Measurements from ENCODE around the gene MEGF6. TPM values are rescaled to one million over a fixed set of nuclear protein-coding genes. Genes with fewer than 3 reads are reported as not detected.

Gene MEGF6
- total RNA-seq, 1 experiment from 2014 or later = 65.3 TPM

GRCh38 chr1:3566951-3567804, 44.1 kb downstream of the MEGF6 start:
- ChIA-PET POLR2A (ENCODE audit: unreplicated experiment) (no interaction called here), CTCF (no interaction called here)
- no peaks in the 10 kb centered on the region for H3K9me3 ChIP-seq (ENCODE audit: insufficient read depth, low read depth)
- H3K27ac ChIP-seq = no peak overlapping the region
- no peak overlapping the region for H3K4me3 ChIP-seq
- H3K36me3 ChIP-seq (ENCODE audit: low read depth) = no peaks in the 10 kb centered on the region
- H4K20me1 ChIP-seq (ENCODE audit: insufficient read depth) = no peaks in the 10 kb centered on the region
- H3K79me2 ChIP-seq (ENCODE audit: low read depth) = no peaks in the 10 kb centered on the region
- DNase-seq = no peak
- H3K4me1 ChIP-seq (replicated peaks; ENCODE audit: insufficient read depth) = peaks cover 6% of the 10 kb centered on the region; the same call in 1 of the 2 replicates
- intact Hi-C loops (cut with micrococcal nuclease; ENCODE audit: unreplicated experiment) = no loop called here
- BruUV-seq (replicated peaks) = no TSS peak
- no peak for TF ChIP-seq EZH2 (IDR thresholded peaks at IDR 0.05; ENCODE audit: low read depth)
- TF ChIP-seq, protein P1, sequence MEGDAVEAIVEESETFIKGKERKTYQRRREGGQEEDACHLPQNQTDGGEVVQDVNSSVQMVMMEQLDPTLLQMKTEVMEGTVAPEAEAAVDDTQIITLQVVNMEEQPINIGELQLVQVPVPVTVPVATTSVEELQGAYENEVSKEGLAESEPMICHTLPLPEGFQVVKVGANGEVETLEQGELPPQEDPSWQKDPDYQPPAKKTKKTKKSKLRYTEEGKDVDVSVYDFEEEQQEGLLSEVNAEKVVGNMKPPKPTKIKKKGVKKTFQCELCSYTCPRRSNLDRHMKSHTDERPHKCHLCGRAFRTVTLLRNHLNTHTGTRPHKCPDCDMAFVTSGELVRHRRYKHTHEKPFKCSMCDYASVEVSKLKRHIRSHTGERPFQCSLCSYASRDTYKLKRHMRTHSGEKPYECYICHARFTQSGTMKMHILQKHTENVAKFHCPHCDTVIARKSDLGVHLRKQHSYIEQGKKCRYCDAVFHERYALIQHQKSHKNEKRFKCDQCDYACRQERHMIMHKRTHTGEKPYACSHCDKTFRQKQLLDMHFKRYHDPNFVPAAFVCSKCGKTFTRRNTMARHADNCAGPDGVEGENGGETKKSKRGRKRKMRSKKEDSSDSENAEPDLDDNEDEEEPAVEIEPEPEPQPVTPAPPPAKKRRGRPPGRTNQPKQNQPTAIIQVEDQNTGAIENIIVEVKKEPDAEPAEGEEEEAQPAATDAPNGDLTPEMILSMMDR (conservative IDR thresholded peaks at IDR 0.05) = no peak
- no peaks in the 10 kb centered on the region for H3K9me2 ChIP-seq (ENCODE audit: insufficient read depth)
- no peak overlapping the region for H3K4me2 ChIP-seq
- H3K27me3 ChIP-seq (ENCODE audit: insufficient read depth, low read depth) = no peaks in the 10 kb centered on the region
- no peaks in the 10 kb centered on the region for H3F3A ChIP-seq (ENCODE audit: insufficient read depth, low read depth)
- H2AFZ ChIP-seq = no peak overlapping the region

DNA sequence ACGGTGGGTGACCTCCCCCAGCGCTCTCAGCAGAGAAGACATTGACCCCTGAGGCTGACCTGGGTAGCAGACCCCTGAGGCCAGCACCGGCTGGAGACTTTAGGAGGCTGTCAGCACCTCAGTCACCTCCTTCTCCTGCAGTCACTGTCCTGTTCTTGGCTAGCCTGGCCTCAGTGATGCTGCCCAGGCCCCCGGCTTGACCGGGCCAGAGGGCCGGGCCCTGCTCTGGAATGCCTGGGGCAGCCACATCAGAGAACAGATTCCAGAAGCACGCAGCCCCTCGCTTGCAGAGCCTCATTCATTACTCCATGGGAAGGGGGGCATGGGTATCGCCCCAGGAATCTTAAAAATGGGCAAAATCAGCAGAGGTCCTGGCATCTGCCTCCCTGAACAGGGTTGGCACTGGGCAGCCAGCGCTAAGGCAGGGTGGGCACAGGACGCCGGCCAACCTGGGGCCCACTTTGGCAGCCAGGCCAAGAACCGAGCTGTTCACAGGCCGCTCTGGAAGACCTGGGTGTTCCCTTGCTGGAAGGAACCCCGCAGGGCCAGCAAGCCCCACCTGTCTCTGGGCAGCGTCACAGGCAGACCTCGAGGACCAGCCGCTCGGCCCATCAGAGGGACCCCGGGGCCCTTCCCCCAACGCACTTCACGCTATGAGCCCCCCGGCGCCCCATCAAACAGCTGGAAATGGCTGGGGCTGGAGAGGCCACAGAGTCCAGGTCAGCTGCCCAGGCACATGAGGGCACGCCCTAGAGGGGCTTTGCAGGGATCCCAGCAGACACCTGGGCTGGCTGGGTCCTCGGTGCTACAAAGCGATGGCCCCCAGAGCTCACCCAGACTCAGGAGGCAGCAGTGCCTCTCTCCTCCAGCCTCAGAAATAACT, 45.1 kb downstream of the MEGF6 start:
- POLR2A ChIA-PET (ENCODE audit: unreplicated experiment) = no interaction called here
- no peak for DNase-seq
- H3F3A ChIP-seq (ENCODE audit: insufficient read depth, low read depth) = no peaks in the 10 kb centered on the region
- H3K79me2 ChIP-seq (ENCODE audit: low read depth) = no peaks in the 10 kb centered on the region
- no peaks in the 10 kb centered on the region for H4K20me1 ChIP-seq (ENCODE audit: insufficient read depth)
- H3K4me2 ChIP-seq = no peak overlapping the region
- CTCF ChIA-PET = no interaction called here
- no peak overlapping the region for H3K27ac ChIP-seq
- no peaks in the 10 kb centered on the region for H3K9me3 ChIP-seq (ENCODE audit: insufficient read depth, low read depth)
- H2AFZ ChIP-seq = no peak overlapping the region
- no peaks in the 10 kb centered on the region for H3K9me2 ChIP-seq (ENCODE audit: insufficient read depth)
- BruUV-seq (replicated peaks) = no TSS peak
- no peaks in the 10 kb centered on the region for H3K27me3 ChIP-seq (ENCODE audit: insufficient read depth, low read depth)
- no peak for TF ChIP-seq EZH2 (IDR thresholded peaks at IDR 0.05; ENCODE audit: low read depth)
- TF ChIP-seq, protein P1 (conservative IDR thresholded peaks at IDR 0.05) = no peak
- intact Hi-C loops (cut with micrococcal nuclease; ENCODE audit: unreplicated experiment) = no loop called here
- peaks cover 6% of the 10 kb centered on the region; the same call in 1 of the 2 replicates for H3K4me1 ChIP-seq (replicated peaks; ENCODE audit: insufficient read depth)
- no peak overlapping the region for H3K4me3 ChIP-seq
- no peaks in the 10 kb centered on the region for H3K36me3 ChIP-seq (ENCODE audit: low read depth)

GRCh38 chr1:3564921-3565831, 46.1 kb downstream of the MEGF6 start:
- DNase-seq = no peak
- Histone ChIP-seq H3K4me1 (replicated peaks; ENCODE audit: insufficient read depth) (no peaks in the 10 kb centered on the region), H4K20me1 (ENCODE audit: insufficient read depth) (no peaks in the 10 kb centered on the region), H3K9me2 (ENCODE audit: insufficient read depth) (no peaks in the 10 kb centered on the region), H3K36me3 (ENCODE audit: low read depth) (no peaks in the 10 kb centered on the region), H3K4me2 (no peak overlapping the region), H3K79me2 (ENCODE audit: low read depth) (no peaks in the 10 kb centered on the region), H3F3A (ENCODE audit: insufficient read depth, low read depth) (no peaks in the 10 kb centered on the region), H3K4me3 (no peak overlapping the region), H3K27me3 (ENCODE audit: insufficient read depth, low read depth) (no peaks in the 10 kb centered on the region), H3K27ac (no peak overlapping the region), H3K9me3 (ENCODE audit: insufficient read depth, low read depth) (no peaks in the 10 kb centered on the region), H2AFZ (no peak overlapping the region)
- intact Hi-C loops (cut with micrococcal nuclease; ENCODE audit: unreplicated experiment) = loop anchor here (1.0 kb wide), 1 partner anchor 54 kb away; no protein-coding TSS in a partner anchor
- POLR2A ChIA-PET (ENCODE audit: unreplicated experiment) = no interaction called here
- BruUV-seq (replicated peaks) = no TSS peak
- no peak for TF ChIP-seq EZH2 (IDR thresholded peaks at IDR 0.05; ENCODE audit: low read depth)
- TF ChIP-seq, protein P1 (conservative IDR thresholded peaks at IDR 0.05) = peak; percentile 93
- CTCF ChIA-PET = interaction anchor here (0.6 kb wide), 1 partner anchor 14 kb away, joined by 3 read pairs; no protein-coding TSS in a partner anchor

All from PC-9 (cell line).